ELF-1 (cell line): ENCODE data around the gene HM13.
"Not testable (repeated sequence)": the region's sequence is repeated elsewhere in the genome, so short reads cannot be mapped to it uniquely, and the experiment has no call there.

Source experiments
- DNase-seq: peaks from one replicate; pipeline ENCODE4 v3.0.0-alpha.2; 2016; ENCODE audit warnings: low read depth, low spot score

Gene HM13

GRCh38 chr20:31566658-31567379 is 52.6 kb downstream of the HM13 start:
- DNase-seq = no peak

- DNase-seq = no peak
Measured at GRCh38 chr20:31567380-31567720, 53.1 kb downstream of the HM13 start.

DNA sequence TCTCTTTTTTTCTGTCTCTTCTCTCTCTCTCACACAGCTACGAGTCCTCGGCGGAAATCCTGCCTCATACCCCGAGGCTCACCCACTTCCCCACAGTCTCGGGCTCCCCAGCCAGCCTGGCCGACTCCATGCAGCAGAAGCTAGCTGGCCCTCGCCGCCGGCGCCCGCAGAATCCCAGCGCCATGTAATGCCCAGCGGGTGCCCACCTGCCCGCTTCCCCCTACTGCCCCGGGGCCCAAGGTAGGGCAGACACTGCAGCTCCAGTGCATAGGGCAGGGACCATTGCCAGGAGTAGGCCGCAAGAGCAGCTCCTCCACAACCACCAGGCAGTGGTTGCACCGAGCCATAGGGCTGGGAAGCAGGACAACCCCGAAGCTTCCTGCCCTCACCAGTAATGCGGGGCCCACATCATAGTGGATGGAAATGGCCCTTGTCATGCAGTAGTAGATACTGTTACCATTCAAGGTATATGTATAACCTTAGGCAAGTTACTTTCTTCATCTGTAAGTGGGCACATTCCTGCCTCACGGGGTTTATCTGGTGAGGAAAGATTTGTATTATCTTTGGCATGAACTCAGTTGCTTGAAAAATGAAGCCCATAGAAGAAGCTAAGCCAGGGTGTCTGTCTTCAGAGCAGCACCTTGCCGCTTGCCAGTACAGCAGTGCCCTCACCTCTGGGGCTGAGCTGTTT is 53.9 kb downstream of the HM13 start:
- no peak for DNase-seq

- DNase-seq = peak; percentile 40
Measured at GRCh38 chr20:31568773-31569162, 54.5 kb downstream of the HM13 start.

DNA sequence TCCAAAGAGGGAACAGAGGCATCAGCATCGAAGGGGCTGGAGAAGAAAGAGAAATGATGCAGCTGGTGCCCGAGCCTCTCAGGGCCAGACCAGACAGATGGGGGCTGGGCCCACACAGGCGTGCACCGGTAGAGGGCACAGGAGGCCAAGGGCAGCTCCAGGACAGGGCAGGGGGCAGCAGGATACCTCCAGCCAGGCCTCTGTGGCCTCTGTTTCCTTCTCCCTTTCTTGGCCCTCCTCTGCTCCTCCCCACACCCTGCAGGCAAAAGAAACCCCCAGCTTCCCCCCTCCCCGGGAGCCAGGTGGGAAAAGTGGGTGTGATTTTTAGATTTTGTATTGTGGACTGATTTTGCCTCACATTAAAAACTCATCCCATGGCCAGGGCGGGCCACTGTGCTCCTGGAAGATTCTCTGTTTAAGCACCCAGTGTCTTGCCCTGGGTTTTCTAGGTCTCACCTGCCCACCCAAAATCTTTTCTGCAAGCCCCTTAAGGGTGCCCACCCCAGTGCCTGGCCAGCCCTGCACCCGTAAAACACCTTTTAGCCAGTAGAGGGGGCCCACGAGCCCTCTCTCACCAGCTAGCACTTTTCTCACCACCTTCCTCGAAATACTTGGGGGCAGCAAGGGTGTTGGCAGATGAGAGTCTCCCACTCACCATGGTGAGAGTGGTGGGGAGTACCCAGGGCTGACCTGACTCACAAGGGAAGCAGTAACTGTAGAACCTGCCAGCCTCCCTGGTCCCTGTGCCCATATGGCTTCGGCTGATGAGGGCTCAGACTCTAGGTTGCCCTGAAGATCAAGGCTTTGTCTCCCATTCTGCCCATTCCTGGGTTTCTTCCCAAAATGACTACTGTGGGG is 55.1 kb downstream of the HM13 start:
- peak; percentile 82 for DNase-seq

DNA sequence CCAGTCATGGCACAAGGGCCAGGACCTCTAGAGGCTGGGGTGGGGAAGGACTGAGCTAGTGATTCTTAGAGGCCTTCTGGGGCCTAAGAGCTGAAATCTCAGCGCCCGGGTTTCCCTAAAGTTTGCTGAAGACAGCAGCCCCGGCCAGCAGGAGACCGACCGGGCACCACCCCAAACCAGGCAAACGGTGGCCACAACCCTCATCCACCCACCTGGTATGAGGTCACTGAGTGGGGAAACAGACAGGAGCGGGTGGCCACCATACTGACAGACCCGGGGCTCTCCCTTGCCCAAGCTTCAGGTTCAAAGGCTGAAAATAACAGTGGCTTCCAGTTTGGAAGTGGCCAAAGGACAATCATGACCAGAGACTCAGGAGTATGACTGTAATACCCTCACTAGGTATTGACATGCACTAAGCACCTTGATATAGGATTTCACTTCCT is 55.8 kb downstream of the HM13 start:
- no peak for DNase-seq

DNA sequence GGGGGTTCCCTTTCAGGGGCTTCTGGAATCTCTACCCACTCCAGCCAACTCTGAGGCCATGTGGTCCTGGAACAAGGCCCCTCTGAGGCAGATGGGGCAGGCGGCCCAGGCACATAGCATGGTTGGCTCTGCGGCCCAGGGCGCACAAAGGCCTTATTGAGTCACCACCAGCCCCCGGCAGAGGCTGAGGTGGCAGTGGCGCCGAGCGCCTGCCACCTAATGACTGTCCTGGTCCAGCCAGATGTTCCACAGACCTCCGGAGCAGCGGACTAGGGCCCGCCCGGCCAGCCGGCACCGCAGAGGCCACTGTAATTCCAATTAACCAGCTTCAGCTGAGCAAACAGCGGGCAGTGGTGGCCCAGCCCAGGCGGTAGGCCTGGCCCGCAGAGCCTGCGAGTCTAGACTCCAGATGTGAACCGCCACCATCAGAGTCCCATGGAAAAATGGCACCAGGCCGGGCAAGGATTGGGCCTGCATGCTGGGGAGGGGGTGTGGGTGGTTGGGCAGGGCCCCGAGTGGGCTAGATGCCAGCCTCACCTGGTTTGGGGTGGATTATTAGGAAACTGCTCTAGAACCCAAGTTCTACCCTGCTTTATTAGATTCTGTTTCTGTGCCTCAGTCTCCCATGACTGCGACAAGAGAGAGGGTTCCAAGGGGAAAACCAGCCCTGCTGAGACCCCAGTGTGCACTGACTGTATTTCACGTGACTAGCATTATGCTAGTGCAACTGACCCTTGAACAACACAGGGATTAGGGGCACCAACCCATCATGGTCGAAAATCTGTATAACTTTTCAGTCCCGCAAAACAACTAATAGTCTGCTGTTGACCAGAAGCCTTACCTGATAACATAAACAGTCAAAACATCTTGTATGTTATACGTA is 56.7 kb downstream of the HM13 start:
- DNase-seq = no peak

DNA sequence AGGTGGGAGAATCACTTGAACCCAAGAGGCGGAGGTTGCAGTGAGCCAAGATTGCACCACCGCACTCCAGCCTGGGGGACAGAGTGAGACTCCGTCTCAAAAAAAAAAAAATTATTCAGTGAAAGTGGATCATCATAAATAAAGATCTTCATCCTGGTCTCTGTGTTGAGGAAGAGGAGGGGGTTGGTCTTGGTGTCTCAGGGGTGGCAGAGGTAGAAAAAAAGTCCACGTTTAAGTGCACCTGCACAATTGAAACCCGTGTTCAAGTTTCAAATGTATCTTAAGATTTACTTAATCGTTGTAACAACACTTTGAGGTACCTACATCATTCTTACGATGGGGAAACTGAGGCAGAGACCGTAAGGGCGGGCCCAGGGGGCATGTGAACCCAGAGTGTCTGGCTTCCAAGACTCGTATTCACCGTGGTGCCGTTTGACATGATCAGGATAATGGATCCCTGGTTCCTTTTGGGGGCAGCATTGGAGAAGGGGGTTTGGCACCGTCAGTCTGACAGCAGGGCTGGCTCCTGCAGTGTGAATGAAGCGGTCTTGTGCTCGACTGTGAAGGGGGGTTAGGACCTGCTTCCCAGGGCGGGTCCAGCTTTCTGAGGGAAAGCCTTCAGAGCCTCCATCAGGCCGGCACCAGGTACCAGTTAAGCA is 57.9 kb downstream of the HM13 start:
- no peak for DNase-seq

GRCh38 chr20:31572701-31573554 is 58.7 kb downstream of the HM13 start:
- peak; percentile 99 for DNase-seq

GRCh38 chr20:31573555-31574321 is 59.5 kb downstream of the HM13 start:
- DNase-seq = no peak

GRCh38 chr20:31574986-31575385 is 60.7 kb downstream of the HM13 start:
- not testable (repeated sequence) for DNase-seq

GRCh38 chr20:31576751-31577150 is 62.5 kb downstream of the HM13 start:
- no peak for DNase-seq

DNA sequence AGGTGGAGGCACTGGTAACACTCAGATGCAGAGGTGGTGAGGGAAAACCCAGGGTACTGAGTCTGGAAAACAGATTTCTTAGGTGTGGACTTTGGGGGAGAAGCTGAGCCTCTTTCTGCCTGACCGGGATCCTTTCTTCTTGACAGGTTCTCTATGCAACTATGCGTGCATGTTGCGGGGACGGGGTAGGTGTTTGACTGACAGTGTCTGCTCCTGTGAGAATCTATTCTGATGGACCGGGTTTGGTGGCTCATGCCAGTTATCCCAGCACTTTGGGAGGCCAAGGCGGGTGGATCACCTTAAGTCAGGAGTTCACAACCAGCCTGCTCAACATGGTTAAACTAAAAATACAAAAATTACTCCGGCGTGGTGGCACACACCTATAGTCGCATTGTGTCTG is 63.0 kb downstream of the HM13 start:
- no peak for DNase-seq

DNA sequence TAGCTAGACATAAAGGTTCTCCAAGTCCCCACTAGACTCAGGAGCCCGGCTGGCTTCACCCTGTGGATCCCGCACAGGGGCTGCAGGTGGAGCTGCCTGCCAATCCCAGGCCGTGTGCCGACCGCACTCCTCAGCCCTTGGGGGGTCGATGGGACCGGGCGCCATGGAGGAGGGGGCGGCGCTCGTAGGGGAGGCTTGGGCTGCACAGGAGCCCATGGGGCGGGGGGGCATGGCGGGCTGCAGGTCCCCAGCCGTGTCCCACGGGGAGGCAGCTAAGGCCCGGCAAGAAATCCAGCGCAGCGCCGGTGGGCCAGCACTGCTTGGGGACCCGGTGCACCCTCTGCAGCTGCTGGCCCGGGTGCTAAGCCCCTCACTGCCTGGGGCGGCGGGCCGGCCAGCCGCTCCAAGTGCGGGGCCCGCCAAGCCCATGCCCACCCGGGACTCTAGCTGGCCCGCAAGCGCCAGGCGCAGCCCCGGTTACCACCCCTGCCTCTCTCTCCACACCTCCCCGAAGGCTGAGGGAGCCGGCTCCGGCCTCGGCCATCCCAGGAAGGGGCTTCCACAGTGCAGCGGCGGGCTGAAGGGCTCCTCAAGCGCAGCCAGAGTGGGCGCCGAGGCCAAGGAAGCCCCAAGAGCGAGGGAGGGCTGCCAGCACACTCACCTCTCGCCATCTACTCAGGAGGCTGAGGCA is 64.4 kb downstream of the HM13 start:
- DNase-seq = no peak

- DNase-seq = no peak
Measured at GRCh38 chr20:31579245-31579644, 65.0 kb downstream of the HM13 start.

- not testable (repeated sequence) for DNase-seq
Measured at GRCh38 chr20:31579941-31580651, 65.9 kb downstream of the HM13 start.

DNA sequence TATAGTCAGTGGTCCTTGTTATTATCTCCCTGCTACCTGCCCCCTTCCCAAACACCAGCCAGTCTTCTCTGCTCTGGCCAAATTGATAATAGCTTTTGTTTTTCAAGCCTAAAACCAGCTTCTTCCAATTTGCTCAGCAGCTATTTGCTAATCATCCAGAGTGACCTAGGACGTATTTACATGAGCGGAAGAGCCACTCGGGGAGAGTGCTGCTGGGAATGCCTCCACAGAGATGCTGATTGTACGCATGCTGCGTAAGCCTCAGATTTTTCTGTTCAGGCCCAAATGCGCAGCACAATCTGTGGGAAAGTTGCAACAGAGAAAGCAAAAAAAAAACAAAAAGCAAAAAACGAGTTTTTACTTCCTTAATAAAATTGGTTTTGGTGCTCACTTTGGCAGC is 66.5 kb downstream of the HM13 start:
- DNase-seq = no peak

- DNase-seq = peak; percentile 63
Measured at GRCh38 chr20:31581391-31581790, 67.1 kb downstream of the HM13 start.
